Activated T-cell treated with anti-CD3 and anti-CD28 coated beads for 48 hours (primary cell): Measurements from ENCODE around the gene SVIP.

ENCODE experiments used
- DNase-seq: peaks from one replicate; pipeline ENCODE4 v3.0.0-alpha.2; 2020; ENCODE audit warnings: low read depth

Gene SVIP

DNA sequence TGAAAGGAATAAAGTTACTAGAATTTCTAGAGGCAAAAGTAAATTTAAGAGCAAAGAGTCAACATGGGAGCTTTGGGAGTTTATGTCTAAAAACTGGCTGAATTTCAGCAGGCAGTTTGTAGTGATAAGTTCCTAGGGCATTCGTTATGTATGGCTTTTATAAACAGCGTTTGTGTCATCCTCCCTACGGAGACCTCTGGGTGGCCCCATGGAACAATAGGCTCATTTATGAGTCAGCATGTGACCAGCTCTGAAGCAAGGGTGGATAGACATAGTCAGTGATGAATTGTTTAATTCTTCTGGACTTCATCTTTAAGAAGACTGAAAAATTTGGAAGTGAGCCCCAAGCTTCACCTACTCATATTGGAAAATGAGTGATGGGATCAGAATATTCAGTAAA is 37.1 kb downstream of the SVIP start:
- no peak for DNase-seq

DNA sequence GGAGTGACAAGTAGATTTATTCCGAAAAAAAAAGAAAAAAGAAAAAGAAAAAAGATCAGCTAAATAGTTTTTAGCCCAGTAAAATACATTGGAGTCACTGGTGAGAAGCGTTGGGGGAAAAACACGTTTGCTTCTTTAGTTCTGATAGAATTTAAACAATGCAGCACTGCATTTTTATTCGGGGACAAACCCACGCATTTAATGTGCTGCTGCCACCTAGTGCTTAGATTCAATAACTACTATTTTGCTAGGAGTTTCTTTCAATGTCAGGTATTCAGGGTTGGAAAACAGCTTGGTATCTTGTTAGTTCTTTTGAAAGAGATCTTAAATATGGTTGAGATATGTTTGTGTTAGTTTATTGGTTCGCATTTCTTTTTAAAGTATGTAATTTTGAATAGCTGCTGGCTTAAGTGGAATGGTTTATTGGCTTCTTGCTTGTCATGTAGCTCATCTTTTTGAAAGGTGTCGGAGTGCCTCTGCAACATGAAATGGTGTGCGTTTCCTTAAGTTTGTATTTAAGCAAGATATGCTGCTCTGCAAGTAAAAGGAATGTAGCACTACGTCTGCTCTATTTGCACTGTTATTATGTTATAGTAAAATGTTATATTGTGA is 41.9 kb downstream of the SVIP start:
- DNase-seq = no peak

DNA sequence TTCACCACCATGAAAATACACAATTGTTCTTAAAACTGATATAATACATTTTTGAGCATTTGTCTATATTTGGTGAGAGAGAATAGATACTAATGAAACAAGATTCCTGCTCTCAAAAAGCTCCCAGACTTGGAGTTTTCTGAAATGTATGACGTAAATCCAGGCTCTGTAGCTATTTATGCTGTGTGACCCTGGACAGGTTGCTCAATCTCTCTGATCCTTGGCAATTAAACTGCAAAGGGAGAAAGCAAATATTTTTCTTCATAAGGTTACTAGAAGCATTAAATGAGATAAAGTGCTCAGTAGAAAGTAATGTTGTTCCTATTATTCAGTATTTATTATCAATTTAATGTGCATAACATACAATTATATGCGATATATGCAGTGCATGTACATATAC is 42.5 kb downstream of the SVIP start:
- DNase-seq = no peak

DNA sequence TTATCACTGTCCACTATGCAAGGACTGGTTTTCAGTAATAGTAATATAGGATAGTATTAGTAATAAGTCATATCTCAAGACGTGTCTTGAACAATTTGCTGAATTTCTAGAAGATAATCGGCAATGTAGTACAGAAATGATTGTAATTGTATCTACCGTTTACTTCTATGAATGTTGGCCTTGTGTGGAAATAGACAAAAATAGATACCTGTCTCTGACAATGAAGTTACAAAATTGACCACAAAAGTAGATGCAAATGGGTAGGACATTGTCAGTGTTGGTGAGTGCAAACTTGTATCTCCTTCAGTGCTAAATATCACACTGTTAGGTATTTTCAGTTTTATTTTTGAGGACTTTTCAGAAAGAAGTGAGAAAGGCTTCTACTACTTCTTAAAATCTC is 43.1 kb downstream of the SVIP start:
- no peak for DNase-seq

DNA sequence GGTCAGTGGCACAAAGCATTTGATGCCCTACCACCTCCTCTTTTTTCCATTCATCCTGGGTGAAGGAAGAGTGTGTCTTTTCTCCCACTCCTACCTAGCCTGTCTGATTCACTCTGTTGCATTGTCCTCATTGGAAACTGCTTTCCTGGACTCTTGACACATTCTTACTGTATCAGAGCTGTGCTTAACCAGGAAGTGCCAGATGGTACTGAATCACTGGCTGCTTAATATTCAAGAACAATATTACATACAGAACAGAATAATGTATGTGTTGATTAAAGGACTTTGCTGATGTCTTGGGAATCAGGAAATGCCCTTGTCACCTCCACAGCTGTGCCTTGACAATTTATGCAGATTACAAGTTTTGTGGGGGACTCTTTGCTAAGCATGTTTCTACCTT is 44.4 kb downstream of the SVIP start:
- DNase-seq = no peak

DNA sequence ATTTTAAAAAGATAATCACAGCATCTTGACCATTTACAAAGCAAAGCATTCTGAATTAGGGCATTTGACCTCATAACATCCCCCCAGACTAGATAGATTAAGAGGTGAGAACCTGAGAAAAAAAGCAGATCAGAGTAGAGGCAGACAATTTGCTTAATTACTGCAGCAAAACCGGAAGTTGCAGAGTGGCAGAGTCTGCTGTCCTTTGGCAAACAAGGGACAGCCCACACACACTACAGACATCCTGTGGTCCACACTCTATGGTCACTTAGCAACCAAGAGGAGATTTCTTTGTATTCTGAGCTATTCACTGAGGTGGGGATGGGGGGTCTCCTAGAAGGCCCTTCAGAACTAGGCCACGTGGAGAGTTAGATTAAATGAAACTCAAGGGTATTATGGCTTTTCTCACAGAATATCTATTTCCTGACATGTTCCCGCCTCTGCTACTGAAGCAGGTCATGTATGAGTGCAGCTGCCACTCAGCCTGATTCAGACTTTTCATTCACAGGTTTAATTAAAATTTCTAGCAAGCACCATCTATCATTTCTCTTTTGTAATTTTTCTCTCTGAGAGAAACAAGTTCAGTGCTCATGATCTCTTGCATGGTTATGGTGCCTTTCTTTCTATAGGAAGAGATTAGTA is 48.5 kb downstream of the SVIP start:
- DNase-seq = no peak

DNA sequence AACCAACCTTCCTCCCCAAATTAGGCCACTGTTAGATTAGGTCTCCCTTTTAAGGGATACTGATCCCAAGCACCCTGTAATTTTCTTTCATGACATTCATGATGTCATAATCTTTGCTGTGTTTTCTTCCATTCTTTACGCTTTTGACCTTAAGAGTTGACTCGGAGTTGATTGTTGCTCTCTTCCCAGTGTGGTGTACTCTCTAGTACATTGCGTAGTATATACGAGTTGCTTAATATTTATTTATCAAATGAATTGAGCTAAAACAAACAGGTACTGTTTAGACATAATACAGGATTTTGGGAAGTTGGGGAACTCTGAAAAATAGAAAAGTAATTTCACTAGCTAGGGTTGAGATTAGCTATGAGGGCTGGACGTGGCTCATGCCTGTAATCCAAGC is 49.8 kb downstream of the SVIP start:
- DNase-seq = no peak

DNA sequence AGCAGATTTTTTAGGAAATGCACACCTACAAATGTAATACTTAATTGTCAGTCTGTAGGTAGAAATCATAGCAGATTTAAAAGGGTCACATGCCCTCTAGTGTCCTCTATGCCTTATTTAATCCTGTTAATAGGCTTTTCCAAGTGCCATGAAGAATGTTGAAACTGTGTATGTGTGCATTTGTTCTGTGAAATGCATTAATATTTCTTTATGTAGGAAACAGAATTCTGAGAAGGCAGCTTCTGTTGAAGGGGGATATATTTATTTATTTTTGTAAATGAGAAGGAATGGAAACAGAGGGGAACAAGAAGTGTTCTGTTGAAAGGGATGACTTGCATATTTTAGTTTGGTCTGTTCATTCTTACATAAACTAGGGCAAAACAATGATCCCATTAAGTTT is 51.0 kb downstream of the SVIP start:
- DNase-seq = no peak

DNA sequence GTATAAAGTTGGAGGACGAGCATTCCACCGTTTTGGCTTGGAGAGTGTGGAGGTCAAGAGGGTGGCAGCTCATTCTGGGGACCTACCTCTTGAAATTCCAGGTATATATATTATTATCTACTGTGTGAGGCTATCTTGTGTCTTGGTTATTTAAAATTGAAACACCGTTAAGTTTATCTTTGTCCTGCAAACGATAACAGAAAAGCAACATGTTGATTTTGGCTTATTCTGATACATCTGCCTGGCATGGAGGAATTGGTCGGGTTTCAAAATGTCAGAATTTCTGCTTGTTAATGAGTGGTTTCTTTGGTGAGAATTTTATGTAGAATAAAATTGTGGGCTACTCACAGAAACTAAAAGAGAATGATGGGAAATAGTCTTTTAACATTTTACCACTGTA is 54.4 kb downstream of the SVIP start:
- DNase-seq = no peak

DNA sequence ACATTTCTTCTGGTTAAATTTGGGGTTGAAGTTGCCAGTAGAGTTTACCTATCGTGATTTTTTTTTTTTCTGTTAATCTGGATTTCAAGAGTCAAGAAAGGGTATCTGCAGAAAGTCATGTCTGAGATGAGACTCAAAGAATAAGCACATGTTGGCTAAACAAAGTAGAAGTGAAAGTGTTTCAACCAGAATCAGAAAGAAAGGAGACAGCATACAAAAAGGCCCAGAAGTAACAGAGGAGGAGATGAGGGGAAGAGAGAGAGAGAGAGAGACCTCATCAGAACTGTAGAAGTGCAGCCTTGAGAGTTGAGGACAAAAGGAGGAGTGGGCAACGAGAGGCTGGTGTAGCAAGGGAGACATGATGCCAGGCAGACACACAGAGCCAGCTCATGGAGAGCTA is 54.9 kb downstream of the SVIP start:
- no peak for DNase-seq

DNA sequence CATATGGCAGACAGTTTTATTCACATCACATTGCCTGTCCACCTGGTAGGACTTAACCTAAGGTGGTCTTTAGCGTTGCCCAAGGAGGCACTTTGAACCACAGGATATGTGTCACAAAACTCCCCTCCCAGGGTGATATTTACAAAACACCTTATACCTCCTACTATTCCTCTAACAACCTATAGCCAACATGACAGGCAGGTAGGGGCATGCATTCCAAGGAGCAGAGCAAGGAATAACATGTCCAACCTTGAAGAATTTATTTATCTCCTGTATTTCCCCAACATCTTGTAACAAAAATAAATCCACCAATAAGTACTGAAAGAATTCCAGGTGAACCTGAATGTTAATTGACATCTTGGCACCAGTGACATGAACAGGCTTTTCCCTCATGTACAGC is 60.5 kb downstream of the SVIP start:
- DNase-seq = no peak
